ENCODE measurements around the gene MSANTD2. TPM values are rescaled to one million over a fixed set of nuclear protein-coding genes. Genes with fewer than 3 reads are reported as not detected.

MSANTD2 gene
- polyA plus RNA-seq, 2 of the 4 experiments (the other 2 are of a cell fraction), result 5.6 to 6.4 TPM

DNA sequence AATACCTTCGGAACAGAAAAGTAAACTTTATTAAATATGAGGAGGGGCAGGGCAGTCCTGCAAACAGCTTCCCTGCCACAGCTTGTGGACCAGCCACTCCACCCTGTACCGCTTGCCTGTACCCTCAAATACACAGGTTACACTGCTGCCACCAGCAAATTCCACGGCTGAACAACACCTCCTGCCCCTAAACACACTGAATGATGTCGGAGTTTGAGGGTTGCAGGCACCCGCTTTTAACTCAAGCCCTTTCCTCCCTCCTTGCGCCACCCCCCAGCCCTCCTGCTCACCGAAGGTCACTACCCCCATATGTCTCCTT is 52.1 kb downstream of the MSANTD2 start:
- POLR2A ChIA-PET, result no interaction called here
- Histone ChIP-seq H3K27ac (no peak overlapping the region), H3K4me2 (no peak overlapping the region), H3K4me3 (no peak overlapping the region), H3K9me3 (no peaks in the 10 kb centered on the region), H3K4me1 (peaks cover 6% of the 10 kb centered on the region; the same call in 2 of the 3 replicates)
- DNase-seq (ENCODE audit: low read depth in 1 of 2, low spot score in 1 of 2) (no peak), FAIRE-seq (no peak), ATAC-seq (no peak)
- CTCF ChIA-PET, result interaction anchor here (1.4 to 5.0 kb wide), 4 partner anchors 9 to 78 kb away, joined by 5 to 39 read pairs (median 24); partner anchors contain the start of gene ESAM
- TF ChIP-seq CHD2 (IDR thresholded peaks at IDR 0.05; ENCODE audit: low read length, partially characterized antibody) (no peak), E2F6 (IDR thresholded peaks at IDR 0.05; ENCODE audit: borderline replicate concordance, low read depth) (no peak), GATA3 (IDR thresholded peaks at IDR 0.05; ENCODE audit: borderline replicate concordance) (no peak)
- WGBS (ENCODE audit: missing lambda C conversion rate), result 84% methylated on average over 7 of the region's 7 CpGs

DNA sequence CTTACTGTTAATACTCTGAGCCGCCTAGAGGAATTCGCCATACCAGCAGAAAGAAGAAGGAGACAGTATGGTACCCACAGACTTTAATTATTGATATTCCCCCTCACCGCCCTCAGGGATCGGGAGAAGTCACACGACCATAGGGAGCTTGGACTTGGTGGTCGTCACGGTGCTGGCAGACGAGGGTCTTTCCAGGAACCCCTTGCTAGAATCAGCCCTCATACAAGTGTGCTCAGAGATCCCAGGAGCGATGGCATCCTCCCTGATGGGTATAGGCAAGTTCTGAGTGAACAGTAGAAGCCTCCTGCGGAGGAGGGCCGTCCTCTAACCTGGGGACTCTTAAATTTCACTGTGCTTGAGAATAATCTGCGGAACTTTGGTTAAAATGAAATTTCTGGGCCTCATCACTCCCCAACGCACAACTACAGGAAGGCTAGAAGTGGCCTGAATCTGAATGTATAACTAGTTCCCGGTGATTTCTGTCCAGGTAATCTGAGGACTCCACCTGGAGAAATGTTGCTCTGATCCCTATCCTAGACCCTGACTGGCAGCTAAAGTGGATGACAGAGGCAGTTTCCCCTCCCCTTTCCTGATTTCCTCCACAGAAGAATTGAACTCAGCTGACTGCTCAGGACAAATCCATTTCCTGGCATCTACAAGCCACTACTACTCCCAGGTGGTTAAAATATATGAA is 52.7 kb downstream of the MSANTD2 start:
- peak overlapping the region; percentile 79 to 93; a peak in 5 of 6 replicates for H3K27ac ChIP-seq
- H3K4me3 ChIP-seq, result peak overlapping the region; percentile 66; the same call in 1 of the 3 replicates
- H3K4me1 ChIP-seq, result peaks cover 6% of the 10 kb centered on the region; the same call in 2 of the 3 replicates
- 0 out of 6 replicates have a peak, but pooled peaks of 1 of the 2 experiments have one; percentile 3 for ATAC-seq
- no peak for FAIRE-seq
- TF ChIP-seq JUN (IDR thresholded peaks at IDR 0.05), result no peak
- TF ChIP-seq BHLHE40 (IDR thresholded peaks at IDR 0.05; ENCODE audit: low read depth, low read length), result no peak
- no peak for TF ChIP-seq ZFP36 (IDR thresholded peaks at IDR 0.05; ENCODE audit: borderline replicate concordance, partially characterized antibody)
- no peak for TF ChIP-seq MYC (IDR thresholded peaks at IDR 0.05; ENCODE audit: borderline replicate concordance, low read length)
- no peak for TF ChIP-seq USF2 (IDR thresholded peaks at IDR 0.05)
- POLR2A ChIA-PET, result interaction anchor here (1.3 to 1.4 kb wide), 2 partner anchors 11 to 89 kb away, joined by 5 to 9 read pairs; no protein-coding TSS in a partner anchor
- H3K4me2 ChIP-seq, result peak overlapping the region; percentile 92
- DNase-seq (ENCODE audit: low read depth in 1 of 2, low spot score in 1 of 2), result no peak
- CTCF ChIA-PET, result interaction anchor here (0.9 to 5.0 kb wide), 12 partner anchors 9 to 90 kb away, joined by 3 to 39 read pairs (median 6); partner anchors contain the start of gene ESAM
- WGBS (ENCODE audit: missing lambda C conversion rate), result 68% methylated on average over 14 of the region's 14 CpGs
- H3K9me3 ChIP-seq, result no peaks in the 10 kb centered on the region

- Histone ChIP-seq H3K27ac (peak overlapping the region; percentile 79 to 93), H3K4me3 (peak overlapping the region; percentile 66), H3K4me1 (peaks cover 6% of the 10 kb centered on the region; the same call in 2 of the 3 replicates), H3K9me3 (no peaks in the 10 kb centered on the region), H3K4me2 (peak overlapping the region; percentile 92)
- POLR2A ChIA-PET, result interaction anchor here (0.9 to 1.4 kb wide), 4 partner anchors 12 to 90 kb away, joined by 4 to 9 read pairs (median 5); partner anchors contain the start of gene MSANTD2
- peak; percentile 89 to 92 for ATAC-seq
- CTCF ChIA-PET, result interaction anchor here (0.6 to 5.0 kb wide), 24 partner anchors 10 to 180 kb away, joined by 3 to 39 read pairs (median 4); partner anchors contain the start of genes ESAM, ROBO3, SIAE and SPA17
- no peak for FAIRE-seq
- peak; percentile 84 to 85 for DNase-seq (ENCODE audit: low read depth in 1 of 2, low spot score in 1 of 2)
- 3% methylated on average over 20 of the region's 37 CpGs for WGBS (ENCODE audit: missing lambda C conversion rate)
- TF ChIP-seq CHD2 (IDR thresholded peaks at IDR 0.05; ENCODE audit: low read length, partially characterized antibody) (no peak), HOXB5 (CRISPR knock-in tag; IDR thresholded peaks at IDR 0.05) (no peak), ZFP36 (IDR thresholded peaks at IDR 0.05; ENCODE audit: borderline replicate concordance, partially characterized antibody) (no peak), USF2 (IDR thresholded peaks at IDR 0.05) (no peak), RARB (CRISPR knock-in tag; IDR thresholded peaks at IDR 0.05) (no peak), KDM1A (IDR thresholded peaks at IDR 0.05; ENCODE audit: low read depth) (no peak), NR3C1 (IDR thresholded peaks at IDR 0.05) (no peak), NFE2L2 (conservative IDR thresholded peaks at IDR 0.05; ENCODE audit: low read length) (no peak), CBX2 (IDR thresholded peaks at IDR 0.05; ENCODE audit: borderline replicate concordance, low read depth) (no peak), CTCF (IDR thresholded peaks at IDR 0.05) (peak; percentile 57), CBX8 (IDR thresholded peaks at IDR 0.05) (no peak), HDAC2 (IDR thresholded peaks at IDR 0.05) (no peak), ESRRA (IDR thresholded peaks at IDR 0.05; ENCODE audit: borderline replicate concordance, low read length) (no peak), HES2 (IDR thresholded peaks at IDR 0.05) (no peak), MAFK (IDR thresholded peaks at IDR 0.05; ENCODE audit: partially characterized antibody) (no peak), SMC3 (IDR thresholded peaks at IDR 0.05) (peak; percentile 39; the same call in 2 of the 3 replicates)
- TF ChIP-seq, protein P1, sequence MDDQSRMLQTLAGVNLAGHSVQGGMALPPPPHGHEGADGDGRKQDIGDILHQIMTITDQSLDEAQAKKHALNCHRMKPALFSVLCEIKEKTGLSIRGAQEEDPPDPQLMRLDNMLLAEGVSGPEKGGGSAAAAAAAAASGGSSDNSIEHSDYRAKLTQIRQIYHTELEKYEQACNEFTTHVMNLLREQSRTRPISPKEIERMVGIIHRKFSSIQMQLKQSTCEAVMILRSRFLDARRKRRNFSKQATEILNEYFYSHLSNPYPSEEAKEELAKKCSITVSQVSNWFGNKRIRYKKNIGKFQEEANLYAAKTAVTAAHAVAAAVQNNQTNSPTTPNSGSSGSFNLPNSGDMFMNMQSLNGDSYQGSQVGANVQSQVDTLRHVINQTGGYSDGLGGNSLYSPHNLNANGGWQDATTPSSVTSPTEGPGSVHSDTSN (IDR thresholded peaks at IDR 0.05), result no peak
- TF ChIP-seq, protein P2, sequence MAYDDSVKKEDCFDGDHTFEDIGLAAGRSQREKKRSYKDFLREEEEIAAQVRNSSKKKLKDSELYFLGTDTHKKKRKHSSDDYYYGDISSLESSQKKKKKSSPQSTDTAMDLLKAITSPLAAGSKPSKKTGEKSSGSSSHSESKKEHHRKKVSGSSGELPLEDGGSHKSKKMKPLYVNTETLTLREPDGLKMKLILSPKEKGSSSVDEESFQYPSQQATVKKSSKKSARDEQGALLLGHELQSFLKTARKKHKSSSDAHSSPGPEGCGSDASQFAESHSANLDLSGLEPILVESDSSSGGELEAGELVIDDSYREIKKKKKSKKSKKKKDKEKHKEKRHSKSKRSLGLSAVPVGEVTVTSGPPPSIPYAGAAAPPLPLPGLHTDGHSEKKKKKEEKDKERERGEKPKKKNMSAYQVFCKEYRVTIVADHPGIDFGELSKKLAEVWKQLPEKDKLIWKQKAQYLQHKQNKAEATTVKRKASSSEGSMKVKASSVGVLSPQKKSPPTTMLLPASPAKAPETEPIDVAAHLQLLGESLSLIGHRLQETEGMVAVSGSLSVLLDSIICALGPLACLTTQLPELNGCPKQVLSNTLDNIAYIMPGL (CRISPR knock-in tag; IDR thresholded peaks at IDR 0.05; ENCODE audit: borderline replicate concordance), result no peak
- TF ChIP-seq, protein P3, sequence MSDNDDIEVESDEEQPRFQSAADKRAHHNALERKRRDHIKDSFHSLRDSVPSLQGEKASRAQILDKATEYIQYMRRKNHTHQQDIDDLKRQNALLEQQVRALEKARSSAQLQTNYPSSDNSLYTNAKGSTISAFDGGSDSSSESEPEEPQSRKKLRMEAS (IDR thresholded peaks at IDR 0.05), result peak; percentile 57
These were observed 53.5 kb downstream of the MSANTD2 start for GRCh38 chr11:124746621-124747243.
